ENCODE results near the gene TAL2. TPM values are rescaled to one million over a fixed set of nuclear protein-coding genes. Genes with fewer than 3 reads are reported as not detected.

TAL2 gene
- total RNA-seq, 1 experiment from 2014 or later = not detected

DNA sequence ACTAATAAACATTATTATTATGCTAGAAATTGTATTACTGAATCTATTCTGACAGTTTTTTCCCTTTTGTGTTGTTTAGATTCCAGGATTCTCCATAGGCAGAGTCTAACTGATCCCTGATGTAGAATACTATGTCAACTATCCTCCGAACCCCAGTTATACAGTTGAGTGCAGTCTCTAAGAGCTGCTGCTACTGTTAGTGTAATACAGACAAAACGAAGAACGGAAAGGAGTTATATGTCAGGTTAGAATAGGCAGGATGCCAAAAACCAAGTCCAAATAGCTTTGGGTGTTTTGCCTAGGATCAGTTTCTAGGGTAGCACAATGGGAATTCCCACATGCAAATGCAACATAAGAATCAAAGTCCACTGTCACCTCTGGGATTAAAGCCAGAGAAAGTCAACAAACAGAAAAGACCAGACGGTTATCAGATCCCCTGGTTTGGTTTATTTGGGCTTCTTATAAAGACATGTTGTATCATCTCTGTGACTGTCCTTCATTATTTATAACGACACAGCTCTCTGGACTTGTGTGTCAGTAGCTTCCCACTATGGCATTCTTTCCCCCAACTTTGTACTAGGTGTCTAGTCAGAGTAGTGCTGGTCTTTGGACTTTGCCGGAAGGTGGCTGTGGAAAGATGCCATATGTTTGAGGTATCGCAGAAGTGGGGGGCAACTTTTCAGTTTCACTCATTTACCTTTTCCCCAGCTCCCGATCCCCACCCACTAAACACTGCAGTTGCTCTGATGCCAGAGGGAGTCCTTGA is 17.2 kb downstream of the TAL2 start:
- Mint-ChIP-seq H3K9me3 (ENCODE audit: unreplicated experiment) (no peaks in the 10 kb centered on the region), H3K27me3 (ENCODE audit: insufficient read depth, unreplicated experiment) (no peaks in the 10 kb centered on the region), H3K27ac (ENCODE audit: low read depth, unreplicated experiment) (no peak overlapping the region), H3K4me3 (ENCODE audit: unreplicated experiment) (no peak overlapping the region), H3K4me1 (ENCODE audit: insufficient read depth, unreplicated experiment) (no peaks in the 10 kb centered on the region), H3K36me3 (ENCODE audit: insufficient read depth, unreplicated experiment) (no peaks in the 10 kb centered on the region)
- TF ChIP-seq, protein P1, sequence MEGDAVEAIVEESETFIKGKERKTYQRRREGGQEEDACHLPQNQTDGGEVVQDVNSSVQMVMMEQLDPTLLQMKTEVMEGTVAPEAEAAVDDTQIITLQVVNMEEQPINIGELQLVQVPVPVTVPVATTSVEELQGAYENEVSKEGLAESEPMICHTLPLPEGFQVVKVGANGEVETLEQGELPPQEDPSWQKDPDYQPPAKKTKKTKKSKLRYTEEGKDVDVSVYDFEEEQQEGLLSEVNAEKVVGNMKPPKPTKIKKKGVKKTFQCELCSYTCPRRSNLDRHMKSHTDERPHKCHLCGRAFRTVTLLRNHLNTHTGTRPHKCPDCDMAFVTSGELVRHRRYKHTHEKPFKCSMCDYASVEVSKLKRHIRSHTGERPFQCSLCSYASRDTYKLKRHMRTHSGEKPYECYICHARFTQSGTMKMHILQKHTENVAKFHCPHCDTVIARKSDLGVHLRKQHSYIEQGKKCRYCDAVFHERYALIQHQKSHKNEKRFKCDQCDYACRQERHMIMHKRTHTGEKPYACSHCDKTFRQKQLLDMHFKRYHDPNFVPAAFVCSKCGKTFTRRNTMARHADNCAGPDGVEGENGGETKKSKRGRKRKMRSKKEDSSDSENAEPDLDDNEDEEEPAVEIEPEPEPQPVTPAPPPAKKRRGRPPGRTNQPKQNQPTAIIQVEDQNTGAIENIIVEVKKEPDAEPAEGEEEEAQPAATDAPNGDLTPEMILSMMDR (IDR thresholded peaks at IDR 0.05; ENCODE audit: unreplicated experiment) = no peak
- intact Hi-C loops (cut with micrococcal nuclease) = no loop called here
- BruUV-seq (replicated peaks) = no TSS peak
- ChIA-PET POLR2A (interaction anchor here (0.7 kb wide), 1 partner anchor 1561 kb away, joined by 3 read pairs; no protein-coding TSS in a partner anchor), CTCF (no interaction called here)
- no peak for DNase-seq (ENCODE audit: unreplicated experiment)

DNA sequence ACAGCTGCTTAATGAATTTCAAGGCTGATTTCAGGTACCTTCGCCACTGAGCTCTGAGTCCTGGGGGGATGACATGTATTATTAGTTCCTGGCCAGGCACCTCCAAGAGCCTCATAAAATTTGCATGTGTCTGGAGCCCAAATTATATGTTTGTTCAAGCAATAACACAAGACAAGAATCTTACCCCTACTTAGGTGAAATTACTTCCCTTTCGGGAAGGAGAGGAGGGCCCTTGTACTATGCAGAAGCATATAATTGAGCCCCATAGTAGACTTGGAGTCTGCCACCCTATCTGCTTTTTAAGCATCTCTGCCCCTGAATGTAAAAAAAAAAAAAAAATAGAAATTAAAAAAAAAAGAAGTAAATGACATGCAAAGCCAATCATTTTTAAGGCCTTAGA is 19.1 kb downstream of the TAL2 start:
- H3K4me3 Mint-ChIP-seq (ENCODE audit: unreplicated experiment) = no peak overlapping the region
- POLR2A ChIA-PET = interaction anchor here (1.1 kb wide), 1 partner anchor 39 kb away, joined by 3 read pairs; no protein-coding TSS in a partner anchor
- no peaks in the 10 kb centered on the region for H3K9me3 Mint-ChIP-seq (ENCODE audit: unreplicated experiment)
- no peaks in the 10 kb centered on the region for H3K27me3 Mint-ChIP-seq (ENCODE audit: insufficient read depth, unreplicated experiment)
- intact Hi-C loops (cut with micrococcal nuclease) = no loop called here
- H3K36me3 Mint-ChIP-seq (ENCODE audit: insufficient read depth, unreplicated experiment) = no peaks in the 10 kb centered on the region
- TF ChIP-seq, protein P1 (IDR thresholded peaks at IDR 0.05; ENCODE audit: unreplicated experiment) = no peak
- BruUV-seq (replicated peaks) = no TSS peak
- DNase-seq (ENCODE audit: unreplicated experiment) = no peak
- CTCF ChIA-PET = interaction anchor here (0.6 to 1.2 kb wide), 6 partner anchors 14 to 86 kb away, joined by 3 to 5 read pairs (median 3); no protein-coding TSS in a partner anchor
- H3K27ac Mint-ChIP-seq (ENCODE audit: low read depth, unreplicated experiment) = no peak overlapping the region
- H3K4me1 Mint-ChIP-seq (ENCODE audit: insufficient read depth, unreplicated experiment) = no peaks in the 10 kb centered on the region

DNA sequence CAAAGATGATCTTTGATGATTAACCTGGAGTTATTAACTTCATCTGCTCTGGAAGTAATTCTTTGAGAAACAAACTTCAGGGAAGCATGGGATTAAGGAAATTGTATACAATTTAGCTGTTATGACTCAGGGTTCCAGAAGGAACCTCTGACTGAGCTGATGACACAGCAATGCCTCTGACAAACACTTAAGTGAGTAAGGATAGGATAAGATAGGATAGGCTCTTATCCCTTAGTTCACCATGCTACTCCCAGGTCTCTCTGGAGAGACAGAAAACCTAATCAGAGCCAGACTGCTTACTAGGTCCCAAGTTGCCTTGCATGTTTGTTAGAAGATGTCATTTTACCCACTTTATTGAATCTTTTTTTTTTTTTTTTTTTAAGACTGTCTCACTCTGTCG is 19.5 kb downstream of the TAL2 start:
- ChIA-PET CTCF (interaction anchor here (0.6 to 0.8 kb wide), 3 partner anchors 12 to 86 kb away, joined by 3 to 5 read pairs (median 3); no protein-coding TSS in a partner anchor), POLR2A (no interaction called here)
- no peaks in the 10 kb centered on the region for H3K27me3 Mint-ChIP-seq (ENCODE audit: insufficient read depth, unreplicated experiment)
- no peaks in the 10 kb centered on the region for H3K4me1 Mint-ChIP-seq (ENCODE audit: insufficient read depth, unreplicated experiment)
- no peaks in the 10 kb centered on the region for H3K9me3 Mint-ChIP-seq (ENCODE audit: unreplicated experiment)
- peak; percentile 13 for DNase-seq (ENCODE audit: unreplicated experiment)
- no peak overlapping the region for H3K4me3 Mint-ChIP-seq (ENCODE audit: unreplicated experiment)
- intact Hi-C loops (cut with micrococcal nuclease) = no loop called here
- TF ChIP-seq, protein P1 (IDR thresholded peaks at IDR 0.05; ENCODE audit: unreplicated experiment) = no peak
- no TSS peak for BruUV-seq (replicated peaks)
- no peak overlapping the region for H3K27ac Mint-ChIP-seq (ENCODE audit: low read depth, unreplicated experiment)
- no peaks in the 10 kb centered on the region for H3K36me3 Mint-ChIP-seq (ENCODE audit: insufficient read depth, unreplicated experiment)

DNA sequence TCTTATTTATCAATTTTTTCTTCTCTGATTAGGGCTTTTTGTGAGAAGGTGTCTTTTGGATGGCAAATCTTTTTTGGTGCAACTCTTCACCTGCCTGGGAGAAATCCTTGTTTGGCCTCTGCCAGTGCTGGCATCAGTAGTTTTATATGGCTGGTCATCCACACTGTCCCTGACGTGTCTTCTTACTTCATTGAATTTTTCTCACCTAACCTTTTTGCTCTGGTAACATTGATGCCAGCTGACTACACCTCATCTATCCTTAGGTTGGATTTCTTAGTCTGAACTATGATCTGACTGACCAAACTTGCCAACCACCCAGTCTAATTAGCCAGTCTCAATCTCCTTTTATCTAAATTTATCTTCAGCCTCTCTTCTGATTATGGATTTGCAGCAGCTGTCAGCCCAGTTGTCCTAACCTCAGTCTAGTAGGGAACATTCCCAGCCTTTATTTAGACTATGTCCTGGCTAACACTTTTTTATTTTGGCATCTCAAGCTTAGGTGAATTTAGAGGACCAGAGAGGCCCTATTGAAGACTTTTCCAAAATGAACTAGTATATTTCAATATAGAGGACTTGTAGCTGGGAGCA is 21.5 kb downstream of the TAL2 start:
- Mint-ChIP-seq H3K27ac (ENCODE audit: low read depth, unreplicated experiment) (no peak overlapping the region), H3K4me3 (ENCODE audit: unreplicated experiment) (no peak overlapping the region), H3K4me1 (ENCODE audit: insufficient read depth, unreplicated experiment) (no peaks in the 10 kb centered on the region), H3K9me3 (ENCODE audit: unreplicated experiment) (no peaks in the 10 kb centered on the region), H3K27me3 (ENCODE audit: insufficient read depth, unreplicated experiment) (no peaks in the 10 kb centered on the region), H3K36me3 (ENCODE audit: insufficient read depth, unreplicated experiment) (no peaks in the 10 kb centered on the region)
- intact Hi-C loops (cut with micrococcal nuclease) = no loop called here
- no peak for DNase-seq (ENCODE audit: unreplicated experiment)
- CTCF ChIA-PET = no interaction called here
- POLR2A ChIA-PET = no interaction called here
- BruUV-seq (replicated peaks) = no TSS peak
- TF ChIP-seq, protein P1 (IDR thresholded peaks at IDR 0.05; ENCODE audit: unreplicated experiment) = no peak
